ENCODE results near the gene RALGAPA2. TPM values are rescaled to one million over a fixed set of nuclear protein-coding genes. Genes with fewer than 3 reads are reported as not detected.

Gene RALGAPA2
- total RNA-seq, 1 experiment from 2014 or later = 1.9 TPM

DNA sequence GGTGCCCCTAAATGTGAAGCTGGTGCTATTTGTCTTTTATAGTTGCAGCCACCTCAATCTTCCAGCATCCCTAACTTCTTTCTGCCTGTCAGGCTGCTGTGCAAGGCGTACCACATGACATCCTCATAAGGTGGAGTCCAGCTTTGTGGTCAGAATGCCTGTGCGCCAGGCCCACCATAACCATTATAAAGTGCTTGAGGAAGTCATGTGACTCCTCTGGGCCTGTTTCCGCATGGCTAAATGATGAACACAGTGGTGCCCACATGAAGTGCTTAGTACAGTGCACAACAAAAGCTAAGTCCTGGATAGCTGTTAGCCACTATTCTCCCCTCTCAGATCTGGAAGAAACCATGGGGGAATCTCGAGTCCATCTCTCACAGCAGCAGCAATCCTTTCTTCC is 268.9 kb downstream of the RALGAPA2 start:
- DNase-seq (ENCODE audit: low read depth) = no peak
- in situ Hi-C loops (cut with HindIII; ENCODE audit: low pct_unique_long_range_greater_than_20kb, low sequenced_read_pairs) = no loop called here

DNA sequence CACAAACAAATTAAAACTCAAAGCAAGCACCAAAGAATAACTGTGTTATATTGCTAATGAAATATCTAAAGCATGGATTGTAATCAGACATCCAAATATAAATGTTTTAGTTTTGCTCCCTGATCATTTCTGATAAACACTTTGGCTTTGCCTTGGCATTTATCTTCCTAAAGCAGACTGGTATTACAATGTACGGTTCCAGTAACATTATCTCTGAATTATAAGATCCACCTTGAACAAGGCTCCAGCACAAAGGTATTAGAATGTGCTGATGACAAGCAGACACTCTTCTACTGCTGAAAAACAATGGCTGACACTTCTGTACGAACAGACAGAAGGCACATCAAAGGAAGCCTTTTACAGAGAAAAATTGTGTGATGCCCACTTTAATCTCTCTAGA is 270.0 kb downstream of the RALGAPA2 start:
- in situ Hi-C loops (cut with HindIII; ENCODE audit: low pct_unique_long_range_greater_than_20kb, low sequenced_read_pairs) = no loop called here

DNA sequence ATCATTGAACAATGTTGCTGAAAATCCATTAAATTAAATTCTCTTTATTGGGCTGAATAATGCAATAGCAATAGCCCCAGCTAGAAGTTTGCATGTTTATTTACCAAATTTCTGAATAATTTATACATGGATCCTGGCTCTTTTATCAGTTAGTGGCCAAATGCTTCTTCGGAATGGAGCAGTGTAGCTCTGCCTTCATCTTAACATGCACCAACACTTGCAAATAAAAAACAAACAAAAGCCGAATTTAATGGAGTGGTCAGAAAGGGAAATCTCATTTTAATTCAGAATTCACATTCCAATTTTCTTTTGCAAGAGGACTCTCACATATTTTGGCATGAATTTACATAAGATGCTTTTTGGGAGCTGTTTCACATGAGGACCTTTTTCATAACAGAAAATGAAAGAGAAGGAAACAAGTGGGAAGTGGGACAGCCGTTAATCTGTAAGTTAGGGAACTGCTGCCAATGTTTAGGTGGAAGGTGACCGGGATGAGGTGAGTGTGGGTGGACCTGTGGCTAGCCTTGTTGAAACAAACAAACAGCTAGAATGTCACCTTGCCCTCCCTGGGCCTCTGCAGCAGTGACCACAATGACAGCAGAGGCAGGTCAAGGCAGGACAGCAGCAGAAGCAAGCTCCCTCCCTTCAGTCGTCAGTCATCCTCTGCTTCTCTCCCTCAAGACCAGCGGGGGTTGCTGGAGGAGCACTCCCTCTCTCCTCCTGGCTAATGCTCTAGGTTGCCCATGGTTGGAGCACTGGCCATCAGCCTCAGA is 271.4 kb downstream of the RALGAPA2 start:
- DNase-seq (ENCODE audit: low read depth) = no peak
- in situ Hi-C loops (cut with HindIII; ENCODE audit: low pct_unique_long_range_greater_than_20kb, low sequenced_read_pairs) = no loop called here

More for the DNA sequence above, 270.0 kb downstream of the RALGAPA2 start:
- DNase-seq (ENCODE audit: low read depth) = no peak

DNA sequence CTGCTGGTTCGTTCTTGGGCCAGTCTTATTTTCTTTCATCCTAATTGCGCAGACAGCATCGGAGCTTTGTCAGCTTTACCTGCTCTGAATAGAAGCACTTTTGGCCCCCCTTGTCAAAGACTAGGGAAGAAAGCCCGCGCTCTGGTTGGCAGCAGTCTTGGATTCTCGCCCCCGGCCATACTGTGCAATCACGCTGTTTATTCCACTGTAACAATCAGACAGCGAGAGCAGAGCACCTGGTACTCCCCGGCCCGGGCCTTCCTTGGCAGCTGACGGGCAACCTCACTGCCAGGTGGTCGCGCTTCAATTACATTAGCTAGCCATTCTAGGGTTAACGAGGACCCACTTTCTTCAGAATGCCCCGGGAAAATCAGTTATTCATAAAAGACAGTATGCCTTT is 272.0 kb downstream of the RALGAPA2 start:
- in situ Hi-C loops (cut with HindIII; ENCODE audit: low pct_unique_long_range_greater_than_20kb, low sequenced_read_pairs) = no loop called here
- DNase-seq (ENCODE audit: low read depth) = no peak

DNA sequence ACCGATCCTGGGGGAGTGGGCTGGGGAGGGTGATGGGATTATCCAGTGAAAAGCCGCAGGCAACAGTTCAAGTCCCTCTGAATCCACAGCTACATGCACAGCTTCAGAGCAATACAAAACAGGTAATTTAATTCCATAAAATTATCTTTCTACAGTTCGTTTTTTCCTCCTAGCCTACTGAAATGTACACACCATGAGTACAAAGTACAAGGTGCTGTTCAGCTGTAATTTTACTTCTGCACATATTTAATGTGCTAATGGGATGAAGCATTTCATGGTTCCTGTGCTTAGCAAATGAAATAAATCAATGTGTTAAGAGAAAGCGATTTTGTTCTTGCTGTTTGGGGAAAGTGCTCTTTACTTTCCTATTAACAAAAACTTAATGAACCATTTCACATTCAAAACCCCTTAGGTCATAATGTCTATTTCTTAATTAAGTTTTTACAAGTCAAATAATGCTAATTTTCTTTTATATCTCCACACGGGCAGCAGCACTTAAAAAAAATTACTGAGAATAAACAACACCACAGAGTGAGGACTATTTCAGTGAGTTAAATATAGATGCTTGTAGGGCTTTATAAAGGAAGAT is 272.7 kb downstream of the RALGAPA2 start:
- in situ Hi-C loops (cut with HindIII; ENCODE audit: low pct_unique_long_range_greater_than_20kb, low sequenced_read_pairs) = no loop called here
- DNase-seq (ENCODE audit: low read depth) = no peak

DNA sequence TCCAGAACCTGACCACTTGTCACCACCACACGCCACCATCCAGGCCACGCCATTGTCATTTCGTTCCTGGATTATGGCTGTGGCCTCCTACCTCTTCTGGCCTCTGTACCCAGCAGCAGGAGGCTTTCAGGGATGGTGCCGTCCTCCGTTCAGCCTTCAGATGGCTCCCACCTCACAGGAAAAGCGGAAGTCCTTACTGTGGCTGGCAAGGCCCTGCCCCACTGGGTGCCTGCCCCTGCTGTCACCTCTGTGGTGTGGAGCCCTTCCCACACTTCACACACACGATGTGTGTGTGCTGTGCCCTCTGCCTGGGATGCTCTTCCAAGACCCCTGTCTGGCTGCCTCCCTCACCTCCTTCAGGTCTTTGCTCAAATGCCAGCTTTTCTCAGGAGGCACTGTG is 275.1 kb downstream of the RALGAPA2 start:
- no peak for DNase-seq (ENCODE audit: low read depth)
- in situ Hi-C loops (cut with HindIII; ENCODE audit: low pct_unique_long_range_greater_than_20kb, low sequenced_read_pairs) = no loop called here

DNA sequence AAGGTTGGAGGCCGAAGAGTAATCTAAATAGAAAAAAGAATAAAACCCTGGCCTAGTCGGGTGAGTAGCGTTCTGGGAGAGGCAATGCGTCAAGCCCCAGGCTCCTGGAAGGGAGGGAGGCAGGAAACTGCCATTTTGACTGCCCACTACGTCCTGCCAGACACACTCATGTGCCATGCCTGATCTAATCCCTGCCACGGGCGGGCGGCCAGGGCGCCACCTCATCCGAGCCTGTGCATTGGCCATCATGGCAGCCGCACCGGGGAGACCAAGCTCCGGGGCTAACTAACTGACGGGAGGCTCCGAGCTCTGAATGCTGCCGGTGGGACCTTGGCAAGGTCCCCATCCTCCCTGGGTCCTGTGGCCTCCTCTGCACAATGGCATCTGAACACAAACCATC is 275.8 kb downstream of the RALGAPA2 start:
- no peak for DNase-seq (ENCODE audit: low read depth)
- in situ Hi-C loops (cut with HindIII; ENCODE audit: low pct_unique_long_range_greater_than_20kb, low sequenced_read_pairs) = no loop called here

DNA sequence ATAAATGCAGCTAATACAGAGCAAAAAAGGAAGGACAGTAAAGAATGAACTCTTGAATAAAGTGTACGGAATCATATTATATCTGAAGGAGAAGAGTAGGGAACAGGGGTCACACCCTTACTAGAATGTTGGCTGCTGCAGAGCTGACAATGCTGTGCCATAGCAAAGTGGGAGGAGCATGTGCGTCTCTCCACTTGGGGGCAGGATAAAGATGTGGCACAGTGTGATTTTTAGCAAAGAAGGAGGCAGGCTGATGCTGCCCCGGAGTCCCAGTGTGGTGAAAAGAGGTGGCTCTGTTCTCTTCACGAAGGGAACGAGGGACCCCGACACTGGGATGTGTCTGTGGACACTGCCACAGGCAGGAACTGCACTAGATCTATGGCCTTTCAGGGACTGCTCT is 277.0 kb downstream of the RALGAPA2 start:
- no peak for DNase-seq (ENCODE audit: low read depth)
- in situ Hi-C loops (cut with HindIII; ENCODE audit: low pct_unique_long_range_greater_than_20kb, low sequenced_read_pairs) = no loop called here

DNA sequence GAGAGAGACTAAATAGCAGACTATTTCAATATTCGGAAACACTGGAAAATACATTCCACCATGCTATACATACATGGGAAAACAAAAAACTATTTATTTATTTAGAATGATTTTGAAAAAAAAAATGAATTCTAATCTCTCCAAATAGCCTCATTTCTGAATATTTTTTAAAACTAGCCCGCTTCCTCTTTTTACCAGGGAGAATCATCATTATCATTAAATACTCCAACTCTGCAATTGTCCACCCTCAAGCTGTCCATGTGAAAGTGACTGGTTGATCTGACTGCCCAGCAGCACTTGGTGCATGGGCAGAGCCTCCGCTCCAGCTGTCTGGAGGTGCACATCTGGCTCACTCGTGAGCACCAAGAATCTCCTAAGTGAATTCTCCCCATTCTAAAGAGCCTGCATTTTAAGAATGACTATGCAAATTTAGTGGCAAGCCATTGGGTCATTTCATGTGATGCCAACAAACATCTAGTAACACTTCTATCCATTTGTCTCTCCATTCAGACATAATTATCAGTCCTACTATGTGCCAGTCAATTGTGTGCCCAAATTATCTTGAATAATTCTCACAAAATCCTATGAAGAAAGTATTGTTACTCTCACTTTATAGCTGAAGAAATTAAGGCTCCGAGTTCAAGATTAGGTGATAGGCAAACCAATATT is 279.7 kb downstream of the RALGAPA2 start:
- no peak for DNase-seq (ENCODE audit: low read depth)
- in situ Hi-C loops (cut with HindIII; ENCODE audit: low pct_unique_long_range_greater_than_20kb, low sequenced_read_pairs) = no loop called here

DNA sequence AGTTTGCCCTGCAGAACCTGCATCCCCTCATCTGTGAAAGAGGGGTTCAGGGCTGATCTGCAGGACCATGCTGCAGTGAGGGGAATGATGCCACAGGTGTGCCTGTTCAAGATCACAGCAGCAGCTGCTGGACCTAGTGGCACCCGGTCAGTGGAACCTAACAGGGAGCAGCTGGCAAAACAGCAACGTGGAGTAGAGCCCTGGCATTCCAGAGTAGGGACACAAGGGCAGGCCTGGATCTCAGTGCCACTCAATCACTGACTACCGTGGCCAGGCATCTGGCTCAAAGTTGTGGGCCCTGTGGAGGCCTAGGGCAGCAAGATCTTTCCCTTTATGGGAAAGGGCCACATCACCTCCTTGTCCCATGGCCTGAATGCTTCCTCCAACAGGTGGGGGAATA is 282.4 kb downstream of the RALGAPA2 start:
- DNase-seq (ENCODE audit: low read depth) = no peak
- in situ Hi-C loops (cut with HindIII; ENCODE audit: low pct_unique_long_range_greater_than_20kb, low sequenced_read_pairs) = no loop called here

DNA sequence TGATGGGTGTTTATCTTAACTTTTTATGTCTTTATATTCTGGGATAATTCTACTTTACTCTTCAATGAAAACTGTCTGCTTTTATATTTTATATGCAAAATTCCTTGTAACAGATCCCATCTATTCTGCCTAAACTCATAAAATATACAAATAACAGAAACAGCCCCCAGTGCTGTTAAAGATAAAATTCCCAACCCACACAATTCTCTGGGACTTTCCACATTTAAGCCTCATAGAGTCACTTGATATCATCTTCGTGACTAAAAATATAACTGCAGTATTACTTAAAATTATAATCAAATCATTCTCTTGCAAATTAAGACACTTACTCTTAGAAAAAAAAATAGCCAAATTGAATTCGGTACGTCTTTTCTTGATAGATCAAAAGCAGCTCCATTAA is 284.4 kb downstream of the RALGAPA2 start:
- in situ Hi-C loops (cut with HindIII; ENCODE audit: low pct_unique_long_range_greater_than_20kb, low sequenced_read_pairs) = no loop called here
- no peak for DNase-seq (ENCODE audit: low read depth)

DNA sequence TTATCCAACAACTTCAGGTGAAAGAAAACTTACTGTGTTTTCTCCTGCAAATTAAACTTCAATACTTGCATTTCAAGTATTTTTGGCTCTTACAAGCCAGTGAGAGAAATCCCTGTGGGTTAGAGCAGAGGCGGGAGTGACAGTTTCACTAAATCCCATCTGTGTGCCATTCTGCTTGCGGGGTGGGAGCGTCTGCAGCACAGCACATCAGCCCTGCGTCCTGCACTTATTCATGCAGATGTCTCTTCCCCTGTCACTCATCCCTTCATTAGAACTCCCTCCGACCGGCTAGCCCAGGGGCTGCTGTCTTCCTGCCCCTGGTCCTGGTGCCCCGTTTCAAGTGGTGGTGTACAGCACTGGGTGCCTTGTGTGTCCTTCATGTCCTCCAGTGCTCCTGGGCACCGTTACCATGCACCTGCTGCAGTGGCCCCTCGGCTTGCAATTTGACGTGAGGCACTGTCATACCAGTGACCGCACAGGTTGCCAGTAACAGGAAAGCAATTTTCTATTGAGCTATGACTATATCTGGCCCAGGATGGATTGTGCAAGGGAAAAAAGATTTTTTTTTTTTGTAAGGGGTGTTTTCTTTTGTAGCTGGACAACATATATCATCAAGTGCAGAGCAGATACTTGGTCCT is 285.1 kb downstream of the RALGAPA2 start:
- in situ Hi-C loops (cut with HindIII; ENCODE audit: low pct_unique_long_range_greater_than_20kb, low sequenced_read_pairs) = no loop called here
- no peak for DNase-seq (ENCODE audit: low read depth)

DNA sequence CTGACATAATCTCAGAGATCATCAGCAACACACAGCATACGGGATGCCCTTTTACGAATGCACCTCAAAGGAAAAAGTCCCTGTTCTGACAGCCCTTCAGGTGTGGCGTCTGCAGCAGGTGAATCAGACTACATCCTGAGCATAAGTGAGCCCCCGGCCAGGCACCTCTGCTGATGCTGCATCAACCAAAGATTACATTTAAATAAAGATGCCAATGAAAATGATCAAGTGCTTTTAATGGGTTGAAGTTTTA is 285.9 kb downstream of the RALGAPA2 start:
- in situ Hi-C loops (cut with HindIII; ENCODE audit: low pct_unique_long_range_greater_than_20kb, low sequenced_read_pairs) = no loop called here
- no peak for DNase-seq (ENCODE audit: low read depth)

DNA sequence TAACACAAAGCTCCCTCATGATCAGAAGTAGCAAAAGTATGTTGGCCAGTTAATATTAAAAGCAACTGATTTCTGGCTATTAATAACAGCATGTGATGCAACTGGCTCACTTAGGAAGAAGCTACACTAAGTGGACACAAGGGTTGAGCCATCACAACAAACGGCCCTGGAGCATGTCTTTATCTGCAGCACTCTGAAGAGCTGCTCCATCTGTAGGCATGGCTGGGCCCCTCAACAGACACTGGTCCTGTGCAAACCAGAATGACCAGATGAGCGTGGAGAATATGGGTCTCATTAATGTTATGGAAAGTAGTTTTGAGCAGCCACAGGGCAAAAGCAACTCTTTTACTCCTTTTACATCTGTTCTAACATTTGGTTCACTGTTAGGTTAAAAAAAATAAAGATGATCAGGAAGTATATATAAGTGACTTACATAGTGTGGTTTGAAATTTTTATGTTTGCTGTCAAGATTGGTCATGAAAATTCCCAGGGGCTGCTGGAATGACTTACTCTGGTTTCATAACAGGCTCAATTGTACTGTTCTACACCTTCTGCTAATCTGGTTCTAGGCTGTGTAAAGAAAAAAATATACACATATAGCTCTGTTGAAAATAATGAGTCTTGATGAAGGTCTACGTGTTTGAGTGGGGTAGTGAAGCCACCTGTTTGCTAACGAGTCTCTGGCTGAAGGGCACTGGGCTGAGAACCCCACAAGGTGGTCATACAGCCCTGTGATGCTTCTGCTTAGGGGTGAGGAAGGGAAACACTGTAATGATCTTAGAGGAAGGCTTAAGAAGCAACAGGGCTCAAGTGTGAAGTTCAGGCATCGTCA is 286.4 kb downstream of the RALGAPA2 start:
- no peak for DNase-seq (ENCODE audit: low read depth)

DNA sequence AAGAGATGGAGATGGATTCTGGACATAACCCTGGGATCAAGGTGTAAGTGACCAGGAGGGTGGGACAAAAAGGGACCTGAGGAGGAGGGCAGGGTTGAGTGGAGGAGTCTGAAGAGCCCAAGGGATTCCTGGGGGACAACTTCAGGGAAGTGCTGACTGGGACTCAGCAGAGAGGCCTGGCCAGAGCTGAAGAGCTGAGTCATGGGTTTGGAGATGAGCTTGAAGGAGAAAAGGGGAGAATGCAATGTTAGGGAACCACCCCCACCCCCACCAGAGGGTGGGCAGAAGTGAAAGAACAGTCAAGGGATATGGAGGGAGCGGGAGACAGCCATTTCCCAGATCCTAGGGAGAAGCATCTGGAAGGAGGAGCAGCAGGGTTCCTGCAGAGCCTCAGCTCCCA is 289.3 kb downstream of the RALGAPA2 start:
- in situ Hi-C loops (cut with HindIII; ENCODE audit: low pct_unique_long_range_greater_than_20kb, low sequenced_read_pairs) = no loop called here
- no peak for DNase-seq (ENCODE audit: low read depth)

More for the DNA sequence above, 286.4 kb downstream of the RALGAPA2 start:
- in situ Hi-C loops (cut with HindIII; ENCODE audit: low pct_unique_long_range_greater_than_20kb, low sequenced_read_pairs) = no loop called here

DNA sequence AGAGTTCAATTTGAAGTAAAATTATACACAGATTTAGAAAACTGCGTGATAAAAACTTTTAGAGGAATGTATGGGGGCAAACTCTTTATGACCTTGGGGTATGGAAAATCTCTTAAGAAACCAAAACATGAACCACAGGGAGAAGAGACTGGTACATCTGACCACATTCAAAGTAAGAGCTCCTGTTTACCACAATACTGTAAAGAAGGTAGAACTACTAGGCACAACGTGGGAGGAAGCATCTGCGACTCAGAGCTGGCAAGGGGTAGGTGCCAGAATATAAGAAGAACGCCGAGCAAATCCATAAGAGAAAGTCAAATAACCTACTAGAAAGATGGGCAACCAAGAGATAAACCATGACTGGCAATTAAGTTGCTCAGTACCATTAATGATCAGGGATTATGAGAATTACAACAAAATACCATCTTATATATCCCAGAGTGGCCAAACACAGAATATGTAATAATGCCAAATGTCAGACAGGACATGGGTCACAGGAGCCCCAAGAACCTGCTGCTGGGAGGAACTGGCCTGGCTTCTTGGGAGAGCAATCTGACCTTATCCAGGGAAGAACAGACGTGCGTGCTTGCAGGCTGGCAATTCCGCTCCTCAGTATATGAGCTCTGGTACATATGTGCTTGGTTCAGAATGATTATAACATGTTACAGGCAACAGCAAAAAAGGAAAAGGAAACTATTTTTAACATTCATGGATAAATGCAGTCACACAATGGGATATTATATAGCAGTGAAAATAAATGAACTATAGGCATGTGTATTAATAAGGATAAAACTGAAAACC is 294.4 kb downstream of the RALGAPA2 start:
- DNase-seq (ENCODE audit: low read depth) = no peak
- in situ Hi-C loops (cut with HindIII; ENCODE audit: low pct_unique_long_range_greater_than_20kb, low sequenced_read_pairs) = no loop called here

DNA sequence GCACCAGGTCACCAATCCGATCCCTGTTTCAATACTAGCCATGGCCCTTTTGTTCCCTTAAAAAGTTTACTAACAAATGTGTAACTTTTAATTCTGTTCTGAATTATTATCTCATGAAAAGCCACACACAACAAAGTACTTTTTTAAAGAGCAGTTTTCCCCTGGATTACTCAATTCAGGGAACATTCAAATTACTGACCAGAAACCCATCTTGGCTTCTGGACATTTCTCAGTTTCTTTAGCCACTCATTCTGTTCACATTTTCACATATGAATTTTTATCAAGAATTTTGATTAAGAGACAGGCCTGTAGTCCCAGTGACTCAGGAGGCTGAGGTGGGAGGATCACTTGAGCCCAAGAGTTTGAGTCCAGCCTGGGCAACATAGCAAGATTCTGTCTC is 297.1 kb downstream of the RALGAPA2 start:
- in situ Hi-C loops (cut with HindIII; ENCODE audit: low pct_unique_long_range_greater_than_20kb, low sequenced_read_pairs) = no loop called here

DNA sequence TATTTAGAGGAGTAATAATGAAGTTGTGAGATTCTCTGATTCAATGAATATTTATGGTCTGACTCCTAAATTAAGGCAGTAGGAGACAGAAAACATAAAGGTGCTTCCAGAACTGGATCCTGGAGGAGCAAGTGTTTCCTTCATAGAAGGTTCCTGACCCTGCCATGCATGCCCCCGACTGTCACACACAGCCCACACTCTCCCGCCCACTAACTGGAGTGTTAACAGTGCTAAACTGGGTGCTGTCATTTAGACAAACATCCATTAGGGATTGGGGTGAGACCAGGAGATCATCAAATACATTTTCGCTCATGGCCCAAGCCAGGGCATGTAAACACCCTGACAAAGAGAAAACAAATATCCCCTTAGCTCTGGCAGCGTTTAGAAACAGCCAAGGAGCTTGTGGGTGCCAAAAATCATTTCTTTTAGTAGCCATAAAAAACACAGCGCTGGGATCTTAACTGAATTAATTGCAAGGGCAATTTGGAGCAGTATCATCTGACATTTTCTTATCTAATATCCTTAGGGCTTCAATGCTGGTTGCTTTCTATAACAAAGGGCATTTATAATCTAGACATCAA is 297.7 kb downstream of the RALGAPA2 start:
- in situ Hi-C loops (cut with HindIII; ENCODE audit: low pct_unique_long_range_greater_than_20kb, low sequenced_read_pairs) = no loop called here
- no peak for DNase-seq (ENCODE audit: low read depth)

More for the DNA sequence above, 297.1 kb downstream of the RALGAPA2 start:
- no peak for DNase-seq (ENCODE audit: low read depth)

All from Caki2 (cell line).